CD14-positive monocyte (primary cell): ENCODE measurements around the gene TBC1D22A. TPM values are rescaled to one million over a fixed set of nuclear protein-coding genes. Genes with fewer than 3 reads are reported as not detected.
A peak's percentile ranks its signal among the peaks of the same experiment; 100 is the strongest.

Experiments used
- DNase-seq, 3 donors: peaks; one replicate each; pipeline ENCODE4 v3.0.0-alpha.2; 2011 to 2022
- H2AFZ ChIP-seq: 2 replicates; pipeline ENCODE4 v1.6.0; 2012; ENCODE audit warnings: mild to moderate bottlenecking, low read depth, low read length, inconsistent platforms; ENCODE audit not compliant: insufficient read depth, poor library complexity, severe bottlenecking
- H3K27ac ChIP-seq, 2 donors: 1 replicate in 1 of 2; 2 replicates in 1 of 2; pipeline ENCODE4 v1.5.1; 2012 to 2013; ENCODE audit warnings: low read length in 2 of 2, control low read depth in 1 of 2, inconsistent platforms in 1 of 2, low read depth in 1 of 2, mild to moderate bottlenecking in 1 of 2
- H3K27me3 ChIP-seq, 2 donors: one replicate each; pipeline versions ENCODE4 v1.6.0 to v1.6.1; 2011 to 2013; ENCODE audit warnings: low read length in 2 of 2; ENCODE audit not compliant: control insufficient read depth in 2 of 2, insufficient read depth in 2 of 2
- H3K36me3 ChIP-seq, 2 donors: replicated peaks in 1 of 2; 1 replicate in 1 of 2; 2 replicates in 1 of 2; pipeline versions ENCODE4 v1.5.1 to v1.6.1; 2012 to 2013; ENCODE audit warnings: low read length in 2 of 2, control low read depth in 1 of 2, inconsistent platforms in 1 of 2, mild to moderate bottlenecking in 1 of 2; ENCODE audit not compliant: insufficient read depth in 2 of 2, control insufficient read depth in 1 of 2
- H3K4me1 ChIP-seq, 2 donors: 1 replicate in 1 of 2; 2 replicates in 1 of 2; pipeline versions ENCODE4 v1.5.1 to v1.6.1; 2012 to 2013; ENCODE audit warnings: low read length in 2 of 2, control low read depth in 1 of 2, inconsistent platforms in 1 of 2, mild to moderate bottlenecking in 1 of 2, moderate library complexity in 1 of 2; ENCODE audit not compliant: insufficient read depth in 2 of 2, control insufficient read depth in 1 of 2
- H3K4me2 ChIP-seq: replicated peaks from 2 replicates; pipeline ENCODE3; 2012; ENCODE audit warnings: low read length, moderate library complexity, mild to moderate bottlenecking; ENCODE audit not compliant: poor library complexity, severe bottlenecking; ENCODE audit errors: extremely low read depth
- H3K4me3 ChIP-seq, 3 experiments: fragments of 200-600 bp in 1 of 3; sonication (generic) in 1 of 3; replicated peaks in 1 of 3; 1 replicate in 2 of 3; 2 replicates in 1 of 3; pipeline ENCODE4 v1.5.1; 2011 to 2013; ENCODE audit warnings: low read length in 3 of 3, mild to moderate bottlenecking in 3 of 3, control low read depth in 2 of 3, low read depth in 2 of 3, inconsistent platforms in 1 of 3, moderate library complexity in 1 of 3
- H3K79me2 ChIP-seq: 2 replicates; pipeline ENCODE4 v1.6.0; 2012; ENCODE audit warnings: mild to moderate bottlenecking, control low read depth, inconsistent platforms, low read length, moderate library complexity; ENCODE audit not compliant: insufficient read depth
- H3K9ac ChIP-seq: 2 replicates; pipeline ENCODE4 v1.6.0; 2017; ENCODE audit warnings: low read length, mild to moderate bottlenecking; ENCODE audit not compliant: insufficient read depth, poor library complexity, severe bottlenecking
- H3K9me3 ChIP-seq, 2 donors: replicated peaks in 1 of 2; 1 replicate in 1 of 2; 2 replicates in 1 of 2; pipeline versions ENCODE4 v1.5.1 to v1.6.1; 2012 to 2013; ENCODE audit warnings: low read length in 2 of 2, control low read depth in 1 of 2; ENCODE audit not compliant: control insufficient read depth in 1 of 2, insufficient read depth in 1 of 2
- H4K20me1 ChIP-seq: 2 replicates; pipeline ENCODE4 v1.6.0; 2012; ENCODE audit warnings: mild to moderate bottlenecking, low read length, control low read depth, moderate library complexity; ENCODE audit not compliant: insufficient read depth
- H3K27ac Mint-ChIP-seq, 7 donors: one replicate each; pipeline ENCODE4 v1.8.0; 2020; ENCODE audit warnings: mild to moderate bottlenecking in 7 of 7, mixed read lengths in 7 of 7, moderate library complexity in 6 of 7, inconsistent platforms in 2 of 7
- H3K27me3 Mint-ChIP-seq, 3 donors: one replicate each; pipeline ENCODE4 v1.8.0; 2021 to 2022; ENCODE audit warnings: low read depth in 3 of 3, mild to moderate bottlenecking in 3 of 3, mixed read lengths in 3 of 3, moderate library complexity in 3 of 3, inconsistent platforms in 1 of 3
- H3K36me3 Mint-ChIP-seq, 2 donors: one replicate each; pipeline ENCODE4 v1.8.0; 2020; ENCODE audit warnings: mixed read lengths in 2 of 2, inconsistent platforms in 1 of 2, mild to moderate bottlenecking in 1 of 2
- H3K4me1 Mint-ChIP-seq: one replicate; pipeline ENCODE4 v1.8.0; 2020; ENCODE audit warnings: mild to moderate bottlenecking, mixed read lengths
- H3K4me3 Mint-ChIP-seq, 2 donors: one replicate each; pipeline ENCODE4 v1.8.0; 2020; ENCODE audit warnings: mild to moderate bottlenecking in 2 of 2, mixed read lengths in 2 of 2, moderate library complexity in 1 of 2
- H3K9me3 Mint-ChIP-seq, 7 donors: one replicate each; pipeline ENCODE4 v1.8.0; 2020 to 2022; ENCODE audit warnings: mixed read lengths in 7 of 7, mild to moderate bottlenecking in 6 of 7, moderate library complexity in 6 of 7, inconsistent platforms in 2 of 7
- WGBS: methylation state at CpG from one replicate; pipeline ENCODE4 v1.1.5; 2013; ENCODE audit warnings: missing lambda C conversion rate; ENCODE audit not compliant: insufficient coverage; 5-methylcytosine and 5-hydroxymethylcytosine counted together
- intact Hi-C, 2 donors: fragments of 100-400 bp; cut with micrococcal nuclease; formaldehyde crosslinking; loops; one replicate each; pipeline versions ENCODE4 v1.15.0 to v1.15.1; 2023
- polyA plus RNA-seq, 3 donors: library from polyadenylated mRNA; depleted of rRNA in 1 of 3; unstranded in 2 of 3; stranded (reverse) in 1 of 3; fragments of 300-500 nt in 2 of 3; fragments of >200 nt in 1 of 3; fragmentation: Illumina TruSeq in 2 of 3; gene quantifications; 1 replicate in 2 of 3; 2 replicates in 1 of 3; pipeline ENCODE4 v1.2.3, GENCODE V29; 2012 to 2021
- TF ChIP-seq, protein P1 (sequence below): fragments of 200-600 bp; IDR thresholded peaks from one replicate; pipeline ENCODE4 v1.8.0; 2022; ENCODE audit warnings: antibody characterized with exemption, mild to moderate bottlenecking

TBC1D22A gene
- polyA plus RNA-seq, 3 donors, result 25.9 to 36.2 (median 29.5) TPM

DNA sequence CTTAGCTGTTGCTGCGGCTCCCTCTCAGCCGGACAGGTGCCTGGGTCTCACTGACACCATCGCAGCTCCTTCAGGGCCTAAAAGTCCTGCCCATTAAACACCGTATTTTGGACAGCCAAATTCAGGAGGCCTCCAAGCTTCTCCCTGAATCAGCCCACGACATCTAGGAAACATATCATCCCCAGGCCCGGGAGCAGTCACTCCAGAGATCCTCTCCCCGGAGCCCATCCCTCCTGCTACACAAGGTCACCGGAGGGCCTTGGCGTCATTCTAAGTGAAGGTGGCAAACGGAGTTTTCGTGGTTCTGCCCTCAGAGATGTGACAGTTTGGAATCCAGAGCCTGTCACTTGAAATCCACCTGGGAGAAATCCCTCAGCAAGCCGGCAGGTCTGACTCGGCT is 232.5 kb downstream of the TBC1D22A start:
- H4K20me1 ChIP-seq, result peaks cover 87% of the 10 kb centered on the region
- H3K9ac ChIP-seq, result no peak overlapping the region
- DNase-seq, result no peak
- H3K4me1 ChIP-seq, result no peaks in the 10 kb centered on the region
- intact Hi-C loops, result no loop called here
- no peak overlapping the region for H3K4me2 ChIP-seq
- H3K36me3 ChIP-seq, result peaks cover 53 to 91% of the 10 kb centered on the region in 2 donors
- no peak overlapping the region for H3K4me3 ChIP-seq
- H3K27ac ChIP-seq, result no peak overlapping the region
- H2AFZ ChIP-seq, result no peak overlapping the region
- no peaks in the 10 kb centered on the region for H3K9me3 Mint-ChIP-seq
- no peaks in the 10 kb centered on the region for H3K27me3 Mint-ChIP-seq
- H3K27me3 ChIP-seq, result no peaks in the 10 kb centered on the region
- WGBS, result 94% methylated on average over 13 of the region's 13 CpGs
- H3K4me1 Mint-ChIP-seq, result no peaks in the 10 kb centered on the region
- H3K9me3 ChIP-seq, result no peaks in the 10 kb centered on the region
- no peak overlapping the region for H3K4me3 Mint-ChIP-seq
- no peak overlapping the region for H3K27ac Mint-ChIP-seq
- H3K79me2 ChIP-seq, result no peaks in the 10 kb centered on the region
- TF ChIP-seq, protein P1, sequence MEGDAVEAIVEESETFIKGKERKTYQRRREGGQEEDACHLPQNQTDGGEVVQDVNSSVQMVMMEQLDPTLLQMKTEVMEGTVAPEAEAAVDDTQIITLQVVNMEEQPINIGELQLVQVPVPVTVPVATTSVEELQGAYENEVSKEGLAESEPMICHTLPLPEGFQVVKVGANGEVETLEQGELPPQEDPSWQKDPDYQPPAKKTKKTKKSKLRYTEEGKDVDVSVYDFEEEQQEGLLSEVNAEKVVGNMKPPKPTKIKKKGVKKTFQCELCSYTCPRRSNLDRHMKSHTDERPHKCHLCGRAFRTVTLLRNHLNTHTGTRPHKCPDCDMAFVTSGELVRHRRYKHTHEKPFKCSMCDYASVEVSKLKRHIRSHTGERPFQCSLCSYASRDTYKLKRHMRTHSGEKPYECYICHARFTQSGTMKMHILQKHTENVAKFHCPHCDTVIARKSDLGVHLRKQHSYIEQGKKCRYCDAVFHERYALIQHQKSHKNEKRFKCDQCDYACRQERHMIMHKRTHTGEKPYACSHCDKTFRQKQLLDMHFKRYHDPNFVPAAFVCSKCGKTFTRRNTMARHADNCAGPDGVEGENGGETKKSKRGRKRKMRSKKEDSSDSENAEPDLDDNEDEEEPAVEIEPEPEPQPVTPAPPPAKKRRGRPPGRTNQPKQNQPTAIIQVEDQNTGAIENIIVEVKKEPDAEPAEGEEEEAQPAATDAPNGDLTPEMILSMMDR, result no peak
- peaks cover 69 to 75% of the 10 kb centered on the region in 2 donors for H3K36me3 Mint-ChIP-seq

DNA sequence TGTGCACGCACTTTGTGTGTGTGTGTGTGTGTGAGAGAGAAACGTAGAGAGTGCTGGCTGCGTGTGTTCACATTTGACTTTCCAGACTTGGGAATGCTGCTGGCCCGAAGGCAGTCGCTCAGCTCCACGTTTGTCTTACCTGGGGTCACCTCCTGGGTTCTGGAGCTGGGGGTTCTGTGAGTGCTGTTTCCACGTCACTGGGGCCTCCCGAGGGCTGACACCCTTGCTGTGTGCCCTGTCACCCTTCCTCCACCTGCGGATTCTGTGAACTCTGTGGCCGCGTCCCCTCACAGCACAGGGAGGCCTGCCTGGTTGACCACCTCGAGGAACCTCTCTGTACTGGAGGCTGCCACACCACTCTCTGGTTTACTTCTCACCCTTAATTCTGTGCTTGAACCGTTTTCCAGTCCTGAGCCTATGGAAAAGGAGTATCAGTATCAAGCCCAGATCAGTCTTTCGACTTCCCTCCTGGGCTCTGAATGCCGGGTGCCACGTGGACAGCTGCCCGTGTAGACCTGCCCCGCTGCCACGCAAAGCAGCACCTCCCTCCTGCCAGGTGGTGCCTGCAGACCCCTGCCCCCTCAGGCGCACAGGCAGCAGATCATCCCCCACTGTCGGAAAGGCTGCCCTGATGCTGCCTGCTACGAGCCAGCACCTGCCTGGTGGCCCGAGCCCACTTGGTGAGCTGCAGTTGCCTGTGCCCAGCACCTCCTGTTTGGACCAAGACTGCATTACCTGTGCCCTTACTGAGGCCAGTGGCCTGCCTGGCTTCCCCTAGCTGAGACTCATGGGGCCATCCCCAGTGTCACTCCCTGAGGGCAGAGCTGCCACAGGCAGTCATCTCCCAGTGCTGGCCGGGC is 233.3 kb downstream of the TBC1D22A start:
- 97% methylated on average over 19 of the region's 24 CpGs for WGBS
- intact Hi-C loops, result no loop called here
- H3K4me1 Mint-ChIP-seq, result no peaks in the 10 kb centered on the region

More for the DNA sequence above, 233.3 kb downstream of the TBC1D22A start:
- Histone ChIP-seq H3K79me2 (no peaks in the 10 kb centered on the region), H4K20me1 (peaks cover 87% of the 10 kb centered on the region), H3K9ac (no peak overlapping the region), H3K4me3 (no peak overlapping the region), H3K4me2 (no peak overlapping the region), H3K27ac (no peak overlapping the region), H3K9me3 (no peaks in the 10 kb centered on the region), H3K4me1 (no peaks in the 10 kb centered on the region), H3K27me3 (no peaks in the 10 kb centered on the region), H2AFZ (no peak overlapping the region), H3K36me3 (peaks cover 50 to 88% of the 10 kb centered on the region in 2 donors)
- TF ChIP-seq, protein P1, result no peak
- H3K4me3 Mint-ChIP-seq, result no peak overlapping the region
- H3K9me3 Mint-ChIP-seq, result no peaks in the 10 kb centered on the region
- H3K36me3 Mint-ChIP-seq, result peaks cover 68 to 77% of the 10 kb centered on the region in 2 donors
- peak overlapping the region in 3 of 7 donors; percentile 3 to 61 (median 32) for H3K27ac Mint-ChIP-seq
- peaks cover 0 to 2% (median 0%) of the 10 kb centered on the region in 3 donors for H3K27me3 Mint-ChIP-seq
- no peak for DNase-seq
